ENCODE results near the gene HSDL1. TPM values are rescaled to one million over a fixed set of nuclear protein-coding genes. Genes with fewer than 3 reads are reported as not detected.

HSDL1 gene
- total and polyA plus RNA-seq, 7 donors = 11.7 to 39.3 (median 20.4) TPM

DNA sequence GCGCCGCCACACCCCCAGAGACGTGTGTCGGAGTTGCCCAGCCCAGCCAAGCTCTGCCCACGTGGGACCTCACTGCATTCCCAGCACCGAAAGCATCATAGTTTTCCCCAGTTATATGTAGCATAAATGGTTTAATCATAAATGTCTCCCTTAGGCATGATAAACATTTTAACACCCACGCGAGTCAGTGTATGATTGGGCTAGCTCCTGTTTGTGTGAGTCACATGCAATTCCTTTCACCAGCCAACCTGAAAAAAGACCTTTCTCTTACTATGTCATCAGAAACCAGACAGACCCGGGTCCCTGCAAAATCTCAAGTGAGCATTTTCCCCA, 32.7 kb upstream of the HSDL1 start:
- Histone ChIP-seq H3K27me3 (ENCODE audit: insufficient read depth in 3 of 3, low read length in 2 of 3) (no peaks in the 10 kb centered on the region), H3K27ac (no peak overlapping the region), H3K36me3 (ENCODE audit: insufficient read depth in 1 of 2, low read depth in 1 of 2) (peaks cover 6 to 43% of the 10 kb centered on the region in 2 donors), H3K9me3 (no peaks in the 10 kb centered on the region), H3K4me1 (peaks cover 10% of the 10 kb centered on the region), H3K4me3 (no peak overlapping the region)
- no peak for ATAC-seq
- DNase-seq = no peak
- TF ChIP-seq, protein P1, sequence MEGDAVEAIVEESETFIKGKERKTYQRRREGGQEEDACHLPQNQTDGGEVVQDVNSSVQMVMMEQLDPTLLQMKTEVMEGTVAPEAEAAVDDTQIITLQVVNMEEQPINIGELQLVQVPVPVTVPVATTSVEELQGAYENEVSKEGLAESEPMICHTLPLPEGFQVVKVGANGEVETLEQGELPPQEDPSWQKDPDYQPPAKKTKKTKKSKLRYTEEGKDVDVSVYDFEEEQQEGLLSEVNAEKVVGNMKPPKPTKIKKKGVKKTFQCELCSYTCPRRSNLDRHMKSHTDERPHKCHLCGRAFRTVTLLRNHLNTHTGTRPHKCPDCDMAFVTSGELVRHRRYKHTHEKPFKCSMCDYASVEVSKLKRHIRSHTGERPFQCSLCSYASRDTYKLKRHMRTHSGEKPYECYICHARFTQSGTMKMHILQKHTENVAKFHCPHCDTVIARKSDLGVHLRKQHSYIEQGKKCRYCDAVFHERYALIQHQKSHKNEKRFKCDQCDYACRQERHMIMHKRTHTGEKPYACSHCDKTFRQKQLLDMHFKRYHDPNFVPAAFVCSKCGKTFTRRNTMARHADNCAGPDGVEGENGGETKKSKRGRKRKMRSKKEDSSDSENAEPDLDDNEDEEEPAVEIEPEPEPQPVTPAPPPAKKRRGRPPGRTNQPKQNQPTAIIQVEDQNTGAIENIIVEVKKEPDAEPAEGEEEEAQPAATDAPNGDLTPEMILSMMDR (IDR thresholded peaks at IDR 0.05) = no peak
- 66 to 79% (median 77%) methylated on average over 9 of the region's 9 CpGs for WGBS, 3 donors
- intact Hi-C loops (cut with DNase I) = loop anchor here (2.0 to 10.0 kb wide), 3 partner anchors 33 to 307 kb away; partner anchors contain the start of genes DNAAF1 (in 1 of the 2) and HSDL1 (in 1 of the 2)

DNA sequence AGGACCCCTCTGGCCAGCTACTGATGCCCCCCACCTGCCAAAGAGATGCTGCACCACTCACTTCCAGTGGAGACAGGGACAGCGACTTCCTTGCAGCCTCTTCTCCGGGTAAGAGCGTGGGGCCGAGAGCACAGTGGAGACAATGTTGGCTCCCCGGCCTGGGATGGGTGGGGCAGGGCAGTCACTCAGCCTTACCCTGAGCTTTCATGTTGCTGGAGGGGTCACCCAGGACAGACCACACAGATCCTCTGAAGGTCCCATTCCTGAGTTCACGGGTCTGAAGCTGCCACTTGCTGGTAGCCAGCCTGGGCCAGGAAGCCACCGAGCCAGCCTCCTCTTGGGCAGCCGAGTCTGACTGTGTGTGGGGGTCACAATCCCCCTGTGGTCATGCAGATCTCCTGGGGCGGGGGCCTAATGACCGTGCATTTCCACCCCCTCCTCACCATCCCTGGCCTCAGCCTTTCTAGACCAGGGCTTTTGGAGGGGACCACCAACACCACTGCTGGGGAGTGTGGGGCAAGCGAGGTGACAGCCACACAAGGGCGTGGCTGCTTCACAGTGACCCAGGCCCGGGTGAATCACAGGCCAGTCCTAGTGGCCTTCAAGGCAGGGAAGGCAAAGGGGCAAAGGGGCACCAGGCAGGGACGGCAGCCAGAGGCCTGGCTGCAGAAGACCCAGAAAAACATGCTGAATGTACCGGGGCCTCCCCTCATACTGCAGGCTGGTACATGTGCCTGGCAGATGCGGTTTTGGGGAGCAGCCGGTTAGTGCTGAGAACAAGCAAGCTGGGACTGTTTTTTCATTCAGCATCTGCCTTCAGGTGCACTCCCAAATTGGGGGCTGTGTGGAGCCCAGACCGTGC, 31.4 kb upstream of the HSDL1 start:
- intact Hi-C loops (cut with DNase I) = loop anchor here (5.0 to 10.0 kb wide), 2 partner anchors 89 to 308 kb away; no protein-coding TSS in a partner anchor
- ATAC-seq = peak in 2 of 4 donors; percentile 12 to 27
- 56 to 60% (median 60%) methylated on average over 18 of the region's 18 CpGs for WGBS, 3 donors

DNA sequence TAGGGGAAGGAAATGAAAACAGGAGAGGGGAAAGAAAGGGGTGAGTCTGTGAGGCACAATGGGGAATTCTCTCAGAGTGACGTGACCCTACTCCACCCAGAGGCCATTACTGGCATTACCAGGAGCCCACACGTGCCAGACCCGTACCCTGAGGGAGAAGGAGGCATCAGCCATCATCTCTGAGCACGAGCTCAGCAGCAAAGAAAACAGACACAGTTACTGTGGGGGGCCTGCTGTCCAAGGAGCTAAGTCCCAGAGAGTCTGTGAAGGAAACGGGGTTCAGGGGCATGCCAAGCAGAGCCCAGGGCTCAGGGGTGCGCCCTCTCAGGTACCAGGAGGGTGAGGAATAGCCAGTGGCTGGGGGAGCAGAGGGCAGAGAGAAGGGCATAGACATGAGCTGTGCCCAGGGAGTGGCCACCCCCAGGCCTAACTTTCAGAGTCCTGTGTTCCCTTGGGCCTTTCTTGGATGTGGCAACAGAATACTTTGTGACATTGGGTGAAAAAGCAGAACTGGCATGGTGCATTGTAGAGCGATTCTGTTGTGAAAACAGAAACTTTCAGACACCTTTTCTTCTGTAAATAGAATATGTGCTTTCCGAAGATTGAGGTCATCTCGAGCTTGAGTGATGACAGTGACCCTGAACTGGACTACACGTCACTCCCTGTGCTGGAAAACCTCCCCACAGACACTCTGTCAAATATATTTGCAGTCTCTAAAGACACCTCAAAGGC, 30.5 kb upstream of the HSDL1 start:
- Histone ChIP-seq H3K27ac (no peak overlapping the region), H3K4me3 (no peak overlapping the region), H3K36me3 (ENCODE audit: insufficient read depth in 1 of 2, low read depth in 1 of 2) (peaks cover 0 to 21% of the 10 kb centered on the region in 2 donors), H3K4me1 (peaks cover 10% of the 10 kb centered on the region), H3K9me3 (no peaks in the 10 kb centered on the region), H3K27me3 (ENCODE audit: insufficient read depth in 3 of 3, low read length in 2 of 3) (no peaks in the 10 kb centered on the region)
- ATAC-seq (peak; percentile 62 to 88 (median 77)), DNase-seq (peak in 1 of 2 donors; percentile 57)
- TF ChIP-seq, protein P1 (IDR thresholded peaks at IDR 0.05) = peak; percentile 47
- 36 to 61% (median 43%) methylated on average over 10 of the region's 10 CpGs for WGBS, 3 donors
- intact Hi-C loops (cut with DNase I) = loop anchor here (2.0 to 10.0 kb wide), 3 partner anchors 31 to 309 kb away; partner anchors contain the start of genes DNAAF1 (in 1 of the 2) and HSDL1 (in 1 of the 2)

More for the DNA sequence above, 31.4 kb upstream of the HSDL1 start:
- DNase-seq = no peak
- no peak overlapping the region for H3K4me3 ChIP-seq
- no peaks in the 10 kb centered on the region for H3K27me3 ChIP-seq (ENCODE audit: insufficient read depth in 3 of 3, low read length in 2 of 3)
- H3K27ac ChIP-seq = peak overlapping the region; percentile 23
- H3K4me1 ChIP-seq = peaks cover 10% of the 10 kb centered on the region
- peaks cover 6 to 30% of the 10 kb centered on the region in 2 donors for H3K36me3 ChIP-seq (ENCODE audit: insufficient read depth in 1 of 2, low read depth in 1 of 2)
- H3K9me3 ChIP-seq = no peaks in the 10 kb centered on the region
- TF ChIP-seq, protein P1 (IDR thresholded peaks at IDR 0.05) = no peak

DNA sequence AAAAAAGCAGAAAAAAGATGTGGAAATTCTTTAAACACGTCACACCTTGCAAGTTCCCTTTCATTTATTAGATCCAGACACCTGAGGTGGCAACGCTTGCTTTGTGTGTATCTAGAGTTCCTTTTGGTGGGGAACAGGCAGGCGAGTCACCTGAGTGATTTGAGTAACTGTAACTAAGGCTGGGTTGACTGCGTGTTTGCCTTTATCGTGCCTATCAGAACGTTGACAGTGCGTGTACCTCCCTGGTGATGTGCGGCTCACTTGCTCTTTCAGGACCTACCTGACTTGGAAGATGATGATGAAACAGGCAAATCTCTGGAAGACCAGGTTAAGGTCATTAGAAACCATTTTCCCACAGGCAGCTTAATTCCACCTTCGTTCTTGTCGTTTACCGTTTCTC, 29.4 kb upstream of the HSDL1 start:
- intact Hi-C loops (cut with DNase I) = loop anchor here (2.0 to 10.0 kb wide), 2 partner anchors 30 to 310 kb away; partner anchors contain the start of genes DNAAF1 (in 1 of the 2) and HSDL1 (in 1 of the 2)
- H3K4me1 ChIP-seq = peaks cover 10% of the 10 kb centered on the region
- ATAC-seq (no peak), DNase-seq (no peak)
- WGBS, 3 donors = 74 to 86% (median 81%) methylated on average over 11 of the region's 11 CpGs
- no peak overlapping the region for H3K27ac ChIP-seq
- TF ChIP-seq, protein P1 (IDR thresholded peaks at IDR 0.05) = no peak
- H3K27me3 ChIP-seq (ENCODE audit: insufficient read depth in 3 of 3, low read length in 2 of 3) = no peaks in the 10 kb centered on the region
- peaks cover 0 to 10% of the 10 kb centered on the region in 2 donors for H3K36me3 ChIP-seq (ENCODE audit: insufficient read depth in 1 of 2, low read depth in 1 of 2)
- no peaks in the 10 kb centered on the region for H3K9me3 ChIP-seq
- no peak overlapping the region for H3K4me3 ChIP-seq
